ENCODE data around the gene FGF9. TPM values are rescaled to one million over a fixed set of nuclear protein-coding genes. Genes with fewer than 3 reads are reported as not detected.

Gene FGF9
- total and polyA plus RNA-seq, 8 donors = 0.14 to 2.2 (median 0.27) TPM; not detected in 2

- Histone ChIP-seq H3K4me1 (no peaks in the 10 kb centered on the region), H3K4me3 (no peak overlapping the region), H3K27ac (no peak overlapping the region), H3K27me3 (no peaks in the 10 kb centered on the region), H3K36me3 (no peaks in the 10 kb centered on the region), H3K9me3 (no peaks in the 10 kb centered on the region)
- intact Hi-C loops (cut with DNase I; ENCODE audit: low total_unique reads) = no loop called here
- no peak for TF ChIP-seq EP300 (IDR thresholded peaks at IDR 0.05)
- no peak for TF ChIP-seq POLR2AphosphoS5 (IDR thresholded peaks at IDR 0.05)
- TF ChIP-seq CTCF (IDR thresholded peaks at IDR 0.05) = no peak
- TF ChIP-seq POLR2A (IDR thresholded peaks at IDR 0.05) = no peak
- WGBS, 5 donors = 85 to 92% (median 89%) methylated on average over 5 of the region's 5 CpGs
- DNase-seq = no peak
Measured at GRCh38 chr13:21691928-21692327, 21.1 kb downstream of the FGF9 start.

GRCh38 chr13:21694831-21695230 lies 24.0 kb downstream of the FGF9 start:
- Histone ChIP-seq H3K4me3 (no peak overlapping the region), H3K27me3 (no peaks in the 10 kb centered on the region), H3K9me3 (no peaks in the 10 kb centered on the region), H3K4me1 (no peaks in the 10 kb centered on the region), H3K27ac (no peak overlapping the region), H3K36me3 (no peaks in the 10 kb centered on the region)
- intact Hi-C loops (cut with DNase I; ENCODE audit: low total_unique reads) = no loop called here
- DNase-seq = no peak
- 72 to 88% (median 82%) methylated on average over 4 of the region's 4 CpGs for WGBS, 5 donors
- TF ChIP-seq EP300 (IDR thresholded peaks at IDR 0.05) (no peak), CTCF (IDR thresholded peaks at IDR 0.05) (no peak), POLR2AphosphoS5 (IDR thresholded peaks at IDR 0.05) (no peak), POLR2A (IDR thresholded peaks at IDR 0.05) (no peak)

- no peaks in the 10 kb centered on the region for H3K9me3 ChIP-seq
- no peaks in the 10 kb centered on the region for H3K27me3 ChIP-seq
- 71 to 81% (median 76%) methylated on average over 4 of the region's 4 CpGs for WGBS, 5 donors
- TF ChIP-seq CTCF (IDR thresholded peaks at IDR 0.05) (no peak), POLR2A (IDR thresholded peaks at IDR 0.05) (no peak), EP300 (IDR thresholded peaks at IDR 0.05) (no peak), POLR2AphosphoS5 (IDR thresholded peaks at IDR 0.05) (no peak)
- H3K4me3 ChIP-seq = no peak overlapping the region
- no peaks in the 10 kb centered on the region for H3K4me1 ChIP-seq
- no peaks in the 10 kb centered on the region for H3K36me3 ChIP-seq
- intact Hi-C loops (cut with DNase I; ENCODE audit: low total_unique reads) = no loop called here
- H3K27ac ChIP-seq = no peak overlapping the region
- no peak for DNase-seq
Measured at GRCh38 chr13:21695546-21695945, 24.7 kb downstream of the FGF9 start.

- 67 to 77% (median 73%) methylated on average over 3 of the region's 3 CpGs for WGBS, 5 donors
- no peaks in the 10 kb centered on the region for H3K9me3 ChIP-seq
- no peak overlapping the region for H3K4me3 ChIP-seq
- H3K4me1 ChIP-seq = no peaks in the 10 kb centered on the region
- H3K27me3 ChIP-seq = no peaks in the 10 kb centered on the region
- no peaks in the 10 kb centered on the region for H3K36me3 ChIP-seq
- no peak for DNase-seq
- intact Hi-C loops (cut with DNase I; ENCODE audit: low total_unique reads) = no loop called here
- TF ChIP-seq EP300 (IDR thresholded peaks at IDR 0.05) (no peak), CTCF (IDR thresholded peaks at IDR 0.05) (no peak), POLR2A (IDR thresholded peaks at IDR 0.05) (no peak), POLR2AphosphoS5 (IDR thresholded peaks at IDR 0.05) (no peak)
- H3K27ac ChIP-seq = no peak overlapping the region
Measured at GRCh38 chr13:21696865-21697448, 26.1 kb downstream of the FGF9 start.

Measured in stomach (tissue), 9 donors.